HEK293 (cell line): ENCODE measurements around the gene GNAQ.
A peak's percentile ranks its signal among the peaks of the same experiment; 100 is the strongest.

Experiments used
- CTCF ChIA-PET: fragments of 350-600 bp; formaldehyde crosslinking; extraction: SDS; loops from one replicate; lab custom pipeline; 2021; ENCODE audit warnings: antibody characterized with exemption; lab: Yijun Ruan, JAX
- POLR2A ChIA-PET: fragments of 300-600 bp; formaldehyde crosslinking; extraction: SDS; loops from one replicate; lab custom pipeline; 2020; ENCODE audit warnings: antibody characterized with exemption, inconsistent platforms; lab: Yijun Ruan, JAX
- H3K27ac ChIP-seq: fragments of 200-500 bp; sonication (Bioruptor generic); 2 replicates; pipeline ENCODE4 v1.5.1; 2014; ENCODE audit warnings: low read depth, low read length, control low read depth, inconsistent platforms; ENCODE audit errors: extremely low read depth
- H3K36me3 ChIP-seq, 2 experiments: fragments of 200-500 bp in 1 of 2; sonication (Bioruptor generic) in 1 of 2; 1 replicate in 1 of 2; 2 replicates in 1 of 2; pipeline ENCODE4 v1.5.1; 2014 to 2017; ENCODE audit warnings: inconsistent platforms in 2 of 2, low read length in 2 of 2; ENCODE audit not compliant: control insufficient read depth in 2 of 2, insufficient read depth in 1 of 2
- H3K4me1 ChIP-seq: fragments of 200-500 bp; sonication (Bioruptor generic); 2 replicates; pipeline ENCODE4 v1.5.1; 2014; ENCODE audit warnings: mild to moderate bottlenecking, low read length, inconsistent platforms; ENCODE audit not compliant: control insufficient read depth, insufficient read depth
- H3K4me3 ChIP-seq: 2 replicates; pipeline ENCODE4 v1.5.1; 2011; ENCODE audit warnings: low read depth, mild to moderate bottlenecking, control low read depth, low read length, moderate library complexity
- H3K9me3 ChIP-seq: fragments of 200-500 bp; sonication (Bioruptor generic); 2 replicates; pipeline ENCODE4 v1.5.1; 2014; ENCODE audit warnings: low read depth, low read length, inconsistent platforms; ENCODE audit not compliant: control insufficient read depth, insufficient read depth
- BCL11B ChIP-seq: fragments of 450-650 bp; formaldehyde crosslinking; IDR thresholded peaks from 2 replicates; pipeline ENCODE4 v1.5.1; 2016; ENCODE audit warnings: low read depth, missing biosample characterization, missing genetic modification characterization
- IKZF3 ChIP-seq: fragments of 450-650 bp; IDR thresholded peaks from 2 replicates; pipeline ENCODE4 v1.5.0; 2018; ENCODE audit warnings: missing biosample characterization, mild to moderate bottlenecking, missing genetic modification characterization, moderate library complexity
- MZF1 ChIP-seq: fragments of 450-650 bp; formaldehyde crosslinking; IDR thresholded peaks from 2 replicates; pipeline ENCODE4 v1.5.1; 2017; ENCODE audit warnings: missing biosample characterization, missing genetic modification characterization, borderline replicate concordance
- SCRT2 ChIP-seq: fragments of 450-650 bp; formaldehyde crosslinking; IDR thresholded peaks from 2 replicates; pipeline ENCODE4 v1.5.1; 2016; ENCODE audit warnings: missing biosample characterization, missing genetic modification characterization
- YY1 ChIP-seq: fragments of 450-650 bp; formaldehyde crosslinking; IDR thresholded peaks from 2 replicates; pipeline ENCODE4 v1.5.1; 2018; ENCODE audit warnings: missing biosample characterization, missing genetic modification characterization
- ZBTB11 ChIP-seq: fragments of 450-650 bp; formaldehyde crosslinking; conservative IDR thresholded peaks from 2 replicates; pipeline ENCODE4 v1.5.1; 2016; ENCODE audit warnings: low read depth, missing biosample characterization, missing genetic modification characterization
- ZNF133 ChIP-seq: fragments of 450-650 bp; formaldehyde crosslinking; IDR thresholded peaks from 2 replicates; pipeline ENCODE4 v1.5.1; 2016; ENCODE audit warnings: missing biosample characterization, missing genetic modification characterization
- ZNF223 ChIP-seq: fragments of 450-650 bp; formaldehyde crosslinking; IDR thresholded peaks from 2 replicates; pipeline ENCODE4 v1.5.1; 2016; ENCODE audit warnings: missing biosample characterization, missing genetic modification characterization
- ZNF239 ChIP-seq: fragments of 450-650 bp; formaldehyde crosslinking; IDR thresholded peaks from 2 replicates; pipeline ENCODE4 v1.5.1; 2016; ENCODE audit warnings: missing biosample characterization, missing genetic modification characterization
- ZNF26 ChIP-seq: fragments of 450-650 bp; formaldehyde crosslinking; IDR thresholded peaks from 2 replicates; pipeline ENCODE4 v1.5.1; 2016; ENCODE audit warnings: missing biosample characterization, missing genetic modification characterization
- ZNF398 ChIP-seq: fragments of 450-650 bp; formaldehyde crosslinking; IDR thresholded peaks from 2 replicates; pipeline ENCODE4 v1.5.1; 2017; ENCODE audit warnings: missing biosample characterization, missing genetic modification characterization
- ZNF416 ChIP-seq: fragments of 450-650 bp; formaldehyde crosslinking; IDR thresholded peaks from 2 replicates; pipeline ENCODE4 v1.5.1; 2016; ENCODE audit warnings: missing biosample characterization, missing genetic modification characterization
- ZNF449 ChIP-seq: fragments of 450-650 bp; formaldehyde crosslinking; IDR thresholded peaks from 2 replicates; pipeline ENCODE4 v1.5.1; 2017; ENCODE audit warnings: missing biosample characterization, mild to moderate bottlenecking, missing genetic modification characterization, moderate library complexity
- ZNF513 ChIP-seq: fragments of 450-650 bp; IDR thresholded peaks from 2 replicates; pipeline ENCODE4 v1.5.1; 2018; ENCODE audit warnings: missing biosample characterization, missing genetic modification characterization
- ZNF514 ChIP-seq: fragments of 450-650 bp; formaldehyde crosslinking; IDR thresholded peaks from 2 replicates; pipeline ENCODE4 v1.5.1; 2016; ENCODE audit warnings: missing biosample characterization, missing genetic modification characterization
- ZNF548 ChIP-seq: fragments of 450-650 bp; formaldehyde crosslinking; IDR thresholded peaks from 2 replicates; pipeline ENCODE4 v1.5.1; 2016; ENCODE audit warnings: missing biosample characterization, missing genetic modification characterization
- ZNF660 ChIP-seq: fragments of 450-650 bp; IDR thresholded peaks from 2 replicates; pipeline ENCODE4 v1.5.1; 2018; ENCODE audit warnings: missing biosample characterization, mild to moderate bottlenecking, missing genetic modification characterization
- ZNF677 ChIP-seq: fragments of 450-650 bp; IDR thresholded peaks from 2 replicates; pipeline ENCODE4 v1.5.0; 2018; ENCODE audit warnings: missing biosample characterization, mild to moderate bottlenecking, missing genetic modification characterization, moderate library complexity
- ZSCAN5A ChIP-seq: fragments of 450-650 bp; formaldehyde crosslinking; IDR thresholded peaks from 2 replicates; pipeline ENCODE4 v1.5.1; 2016; ENCODE audit warnings: missing biosample characterization, missing genetic modification characterization

Gene GNAQ

GRCh38 chr9:77949751-77950436 is 81.7 kb downstream of the GNAQ start:
- ChIA-PET POLR2A (no interaction called here), CTCF (interaction anchor here (0.6 to 1.3 kb wide), 5 partner anchors 13 to 1563 kb away, joined by 3 to 8 read pairs (median 3); no protein-coding TSS in a partner anchor)
- H3K27ac ChIP-seq: no peak overlapping the region
- no peaks in the 10 kb centered on the region for H3K36me3 ChIP-seq
- H3K4me3 ChIP-seq: no peak overlapping the region
- peaks cover 27% of the 10 kb centered on the region for H3K4me1 ChIP-seq
- no peaks in the 10 kb centered on the region for H3K9me3 ChIP-seq
- 0 out of 2 replicates have a peak, but pooled peaks have one; percentile 9 for TF ChIP-seq ZNF677 (tag by site-specific recombination)
- no peak for TF ChIP-seq SCRT2

GRCh38 chr9:77947651-77948050 is 84.0 kb downstream of the GNAQ start:
- peaks cover 9% of the 10 kb centered on the region for H3K4me1 ChIP-seq
- no peaks in the 10 kb centered on the region for H3K9me3 ChIP-seq
- no peaks in the 10 kb centered on the region for H3K36me3 ChIP-seq
- TF ChIP-seq IKZF3 (tag by site-specific recombination): no peak
- TF ChIP-seq ZNF26 (tag by site-specific recombination): no peak
- TF ChIP-seq MZF1 (tag by site-specific recombination): no peak
- no peak for TF ChIP-seq ZNF223
- no peak for TF ChIP-seq ZSCAN5A (tag by site-specific recombination)
- no peak for TF ChIP-seq ZNF513
- no peak for TF ChIP-seq ZNF514 (tag by site-specific recombination)
- no peak for TF ChIP-seq ZNF660 (tag by site-specific recombination)
- TF ChIP-seq ZNF133 (tag by site-specific recombination): no peak
- CTCF ChIA-PET: interaction anchor here (0.7 to 1.7 kb wide), 2 partner anchors 29 to 514 kb away, joined by 3 to 4 read pairs; no protein-coding TSS in a partner anchor
- POLR2A ChIA-PET: no interaction called here
- H3K4me3 ChIP-seq: no peak overlapping the region
- H3K27ac ChIP-seq: no peak overlapping the region

- Histone ChIP-seq H3K9me3 (no peaks in the 10 kb centered on the region), H3K27ac (no peak overlapping the region), H3K4me3 (no peak overlapping the region), H3K36me3 (no peaks in the 10 kb centered on the region), H3K4me1 (peaks cover 9% of the 10 kb centered on the region)
- POLR2A ChIA-PET: no interaction called here
- CTCF ChIA-PET: interaction anchor here (0.7 to 1.7 kb wide), 2 partner anchors 30 to 514 kb away, joined by 3 to 4 read pairs; no protein-coding TSS in a partner anchor
- TF ChIP-seq ZNF239 (tag by site-specific recombination): no peak
- TF ChIP-seq ZBTB11 (tag by site-specific recombination): no peak
- no peak for TF ChIP-seq ZNF416 (tag by site-specific recombination)
- no peak for TF ChIP-seq ZNF398
- TF ChIP-seq ZNF449: no peak
- no peak for TF ChIP-seq BCL11B (tag by site-specific recombination)
- no peak for TF ChIP-seq ZNF548 (tag by site-specific recombination)
- TF ChIP-seq YY1 (tag by site-specific recombination): no peak
Observed at GRCh38 chr9:77946969-77947620, 84.5 kb downstream of the GNAQ start.
